Measurements from ENCODE around the gene RAPGEF3. TPM values are rescaled to one million over a fixed set of nuclear protein-coding genes. Genes with fewer than 3 reads are reported as not detected.

The RAPGEF3 gene
- total and polyA plus RNA-seq, 9 of the 15 experiments (the other 6 are each of a cell fraction or from before 2014, with no cell fraction given), result 0.03 to 0.78 (median 0.37) TPM; not detected in 1

DNA sequence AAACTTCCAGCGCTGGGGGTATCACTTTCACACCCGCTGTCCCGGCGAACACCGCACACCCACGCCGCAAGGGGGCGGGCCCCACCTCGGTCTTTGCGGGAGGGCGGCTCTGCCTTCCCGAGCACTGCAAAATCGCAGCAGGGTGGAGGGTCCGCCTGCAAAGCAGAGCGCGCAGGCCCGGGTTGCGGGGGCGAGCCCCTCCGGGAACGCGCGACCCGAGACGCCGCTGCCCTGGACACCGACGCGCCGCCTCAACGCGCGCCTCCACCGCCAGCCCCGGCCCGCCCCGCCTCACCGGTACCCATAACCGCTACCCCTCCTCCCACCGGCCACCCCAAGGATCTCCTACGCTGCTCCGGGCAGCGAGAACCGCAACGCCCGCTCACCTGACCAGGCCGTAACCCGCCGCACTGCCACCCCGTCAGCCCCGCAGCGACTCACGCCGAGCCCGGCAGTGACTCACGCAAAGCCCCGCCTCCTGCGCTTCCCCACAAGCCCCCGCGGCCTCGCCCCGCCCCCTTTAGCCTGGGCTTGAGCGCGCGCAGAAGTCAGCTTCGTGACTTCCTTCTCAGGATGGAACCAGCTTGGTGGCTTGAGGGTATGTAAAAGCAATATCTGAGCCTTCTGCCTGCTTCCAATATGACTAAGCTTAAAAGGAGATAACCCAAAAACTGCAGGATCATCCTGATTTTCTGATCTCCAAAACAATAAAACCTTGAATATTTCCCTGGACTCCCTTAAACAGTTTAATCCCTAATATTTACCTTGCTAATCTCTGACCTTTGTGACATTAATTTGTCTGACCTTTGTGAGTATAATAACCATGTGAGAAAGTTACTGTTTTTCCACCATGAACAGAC lies 52.9 kb downstream of the RAPGEF3 start, which contains the start of gene RPAP3 (continued):
- TF ChIP-seq, protein P1, sequence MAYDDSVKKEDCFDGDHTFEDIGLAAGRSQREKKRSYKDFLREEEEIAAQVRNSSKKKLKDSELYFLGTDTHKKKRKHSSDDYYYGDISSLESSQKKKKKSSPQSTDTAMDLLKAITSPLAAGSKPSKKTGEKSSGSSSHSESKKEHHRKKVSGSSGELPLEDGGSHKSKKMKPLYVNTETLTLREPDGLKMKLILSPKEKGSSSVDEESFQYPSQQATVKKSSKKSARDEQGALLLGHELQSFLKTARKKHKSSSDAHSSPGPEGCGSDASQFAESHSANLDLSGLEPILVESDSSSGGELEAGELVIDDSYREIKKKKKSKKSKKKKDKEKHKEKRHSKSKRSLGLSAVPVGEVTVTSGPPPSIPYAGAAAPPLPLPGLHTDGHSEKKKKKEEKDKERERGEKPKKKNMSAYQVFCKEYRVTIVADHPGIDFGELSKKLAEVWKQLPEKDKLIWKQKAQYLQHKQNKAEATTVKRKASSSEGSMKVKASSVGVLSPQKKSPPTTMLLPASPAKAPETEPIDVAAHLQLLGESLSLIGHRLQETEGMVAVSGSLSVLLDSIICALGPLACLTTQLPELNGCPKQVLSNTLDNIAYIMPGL (CRISPR knock-in tag; IDR thresholded peaks at IDR 0.05), result peak; percentile 33; the same call in 1 of the 2 replicates
- TF ChIP-seq NFYB (IDR thresholded peaks at IDR 0.05; ENCODE audit: extremely low read depth, insufficient read length), result no peak
- TF ChIP-seq EP400 (IDR thresholded peaks at IDR 0.05), result peak; percentile 47
- TF ChIP-seq SRSF7 (optimal IDR thresholded peaks at IDR 0.05; ENCODE audit: low read depth, low read length), result no peak
- peak; percentile 93 for TF ChIP-seq JUND (IDR thresholded peaks at IDR 0.05; ENCODE audit: borderline replicate concordance, low read depth, low read length)
- peak; percentile 59; the same call in 2 of the 3 replicates for TF ChIP-seq JUND (tag; IDR thresholded peaks at IDR 0.05; ENCODE audit: borderline replicate concordance, low read depth, low read length)
- TF ChIP-seq EHMT2 (IDR thresholded peaks at IDR 0.05), result no peak
- no peak for TF ChIP-seq HNRNPLL (IDR thresholded peaks at IDR 0.05; ENCODE audit: low read depth, low read length, poor library complexity, severe bottlenecking)
- no peak for TF ChIP-seq ZNF134 (CRISPR knock-in tag; conservative IDR thresholded peaks at IDR 0.05)
- TF ChIP-seq U2AF2 (optimal IDR thresholded peaks at IDR 0.05; ENCODE audit: low read depth, low read length), result no peak
- TF ChIP-seq, protein P2, sequence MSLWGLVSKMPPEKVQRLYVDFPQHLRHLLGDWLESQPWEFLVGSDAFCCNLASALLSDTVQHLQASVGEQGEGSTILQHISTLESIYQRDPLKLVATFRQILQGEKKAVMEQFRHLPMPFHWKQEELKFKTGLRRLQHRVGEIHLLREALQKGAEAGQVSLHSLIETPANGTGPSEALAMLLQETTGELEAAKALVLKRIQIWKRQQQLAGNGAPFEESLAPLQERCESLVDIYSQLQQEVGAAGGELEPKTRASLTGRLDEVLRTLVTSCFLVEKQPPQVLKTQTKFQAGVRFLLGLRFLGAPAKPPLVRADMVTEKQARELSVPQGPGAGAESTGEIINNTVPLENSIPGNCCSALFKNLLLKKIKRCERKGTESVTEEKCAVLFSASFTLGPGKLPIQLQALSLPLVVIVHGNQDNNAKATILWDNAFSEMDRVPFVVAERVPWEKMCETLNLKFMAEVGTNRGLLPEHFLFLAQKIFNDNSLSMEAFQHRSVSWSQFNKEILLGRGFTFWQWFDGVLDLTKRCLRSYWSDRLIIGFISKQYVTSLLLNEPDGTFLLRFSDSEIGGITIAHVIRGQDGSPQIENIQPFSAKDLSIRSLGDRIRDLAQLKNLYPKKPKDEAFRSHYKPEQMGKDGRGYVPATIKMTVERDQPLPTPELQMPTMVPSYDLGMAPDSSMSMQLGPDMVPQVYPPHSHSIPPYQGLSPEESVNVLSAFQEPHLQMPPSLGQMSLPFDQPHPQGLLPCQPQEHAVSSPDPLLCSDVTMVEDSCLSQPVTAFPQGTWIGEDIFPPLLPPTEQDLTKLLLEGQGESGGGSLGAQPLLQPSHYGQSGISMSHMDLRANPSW (CRISPR knock-in tag; IDR thresholded peaks at IDR 0.05), result no peak
- peak; percentile 88 for TF ChIP-seq CXXC5 (CRISPR knock-in tag; IDR thresholded peaks at IDR 0.05)
- TF ChIP-seq, protein P3, sequence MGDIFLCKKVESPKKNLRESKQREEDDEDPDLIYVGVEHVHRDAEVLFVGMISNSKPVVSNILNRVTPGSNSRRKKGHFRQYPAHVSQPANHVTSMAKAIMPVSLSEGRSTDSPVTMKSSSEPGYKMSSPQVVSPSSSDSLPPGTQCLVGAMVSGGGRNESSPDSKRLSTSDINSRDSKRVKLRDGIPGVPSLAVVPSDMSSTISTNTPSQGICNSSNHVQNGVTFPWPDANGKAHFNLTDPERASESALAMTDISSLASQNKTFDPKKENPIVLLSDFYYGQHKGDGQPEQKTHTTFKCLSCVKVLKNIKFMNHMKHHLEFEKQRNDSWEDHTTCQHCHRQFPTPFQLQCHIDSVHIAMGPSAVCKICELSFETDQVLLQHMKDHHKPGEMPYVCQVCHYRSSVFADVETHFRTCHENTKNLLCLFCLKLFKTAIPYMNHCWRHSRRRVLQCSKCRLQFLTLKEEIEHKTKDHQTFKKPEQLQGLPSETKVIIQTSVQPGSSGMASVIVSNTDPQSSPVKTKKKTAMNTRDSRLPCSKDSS (IDR thresholded peaks at IDR 0.05; ENCODE audit: low read depth, partially characterized antibody), result no peak
- TF ChIP-seq SAFB2 (IDR thresholded peaks at IDR 0.05; ENCODE audit: borderline replicate concordance, low read depth, low read length, severe bottlenecking), result no peak
- TF ChIP-seq XRCC3 (IDR thresholded peaks at IDR 0.05), result no peak
- TF ChIP-seq ZNF766 (CRISPR knock-in tag; conservative IDR thresholded peaks at IDR 0.05), result peak; percentile 67
- TF ChIP-seq ZNF263 (CRISPR knock-in tag; IDR thresholded peaks at IDR 0.05; ENCODE audit: borderline replicate concordance), result peak; percentile 70; the same call in 1 of the 2 replicates
- no peak for TF ChIP-seq IFI16 (CRISPR knock-in tag; IDR thresholded peaks at IDR 0.05)
- no peak for TF ChIP-seq BDP1 (IDR thresholded peaks at IDR 0.05; ENCODE audit: insufficient read depth, insufficient read length)
- no peak for TF ChIP-seq HMG20A (CRISPR knock-in tag; conservative IDR thresholded peaks at IDR 0.05)
- no peak for TF ChIP-seq KLF1 (tag; IDR thresholded peaks at IDR 0.05)
- peak; percentile 95 for TF ChIP-seq CREM (IDR thresholded peaks at IDR 0.05; ENCODE audit: low read depth)
- peak; percentile 68; the same call in 1 of the 2 replicates for TF ChIP-seq SMARCC2 (IDR thresholded peaks at IDR 0.05; ENCODE audit: low read depth)
